Hematopoietic multipotent progenitor cell treated with erythropoietin and hydrocortisone succinate and interleukin-3 and kit ligand, for 8 days (in vitro differentiated cells): ENCODE results near the gene ECHDC1.

Experiments used
- DNase-seq: peaks from one replicate; pipeline ENCODE4 v3.0.0-alpha.2; 2015

The ECHDC1 gene

DNA sequence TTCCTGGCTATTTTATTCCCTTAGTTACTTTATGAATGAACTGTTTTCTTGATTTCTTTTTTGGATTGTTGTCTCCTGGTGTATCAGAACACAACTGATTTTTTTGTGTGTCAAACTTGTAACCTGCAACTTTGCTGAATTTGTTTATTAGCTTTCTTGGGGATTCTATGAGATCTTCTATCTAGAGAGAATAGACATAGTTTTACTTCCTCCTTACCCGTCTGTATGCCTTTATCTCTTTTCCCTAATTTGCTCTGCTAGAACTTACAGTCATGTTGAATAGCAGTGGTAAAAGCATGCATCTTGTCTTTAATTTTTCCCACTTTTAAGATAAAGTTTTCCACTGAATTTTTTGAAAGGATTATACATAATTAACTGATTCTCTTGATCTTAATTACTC, 63.6 kb downstream of the ECHDC1 start:
- DNase-seq = no peak

DNA sequence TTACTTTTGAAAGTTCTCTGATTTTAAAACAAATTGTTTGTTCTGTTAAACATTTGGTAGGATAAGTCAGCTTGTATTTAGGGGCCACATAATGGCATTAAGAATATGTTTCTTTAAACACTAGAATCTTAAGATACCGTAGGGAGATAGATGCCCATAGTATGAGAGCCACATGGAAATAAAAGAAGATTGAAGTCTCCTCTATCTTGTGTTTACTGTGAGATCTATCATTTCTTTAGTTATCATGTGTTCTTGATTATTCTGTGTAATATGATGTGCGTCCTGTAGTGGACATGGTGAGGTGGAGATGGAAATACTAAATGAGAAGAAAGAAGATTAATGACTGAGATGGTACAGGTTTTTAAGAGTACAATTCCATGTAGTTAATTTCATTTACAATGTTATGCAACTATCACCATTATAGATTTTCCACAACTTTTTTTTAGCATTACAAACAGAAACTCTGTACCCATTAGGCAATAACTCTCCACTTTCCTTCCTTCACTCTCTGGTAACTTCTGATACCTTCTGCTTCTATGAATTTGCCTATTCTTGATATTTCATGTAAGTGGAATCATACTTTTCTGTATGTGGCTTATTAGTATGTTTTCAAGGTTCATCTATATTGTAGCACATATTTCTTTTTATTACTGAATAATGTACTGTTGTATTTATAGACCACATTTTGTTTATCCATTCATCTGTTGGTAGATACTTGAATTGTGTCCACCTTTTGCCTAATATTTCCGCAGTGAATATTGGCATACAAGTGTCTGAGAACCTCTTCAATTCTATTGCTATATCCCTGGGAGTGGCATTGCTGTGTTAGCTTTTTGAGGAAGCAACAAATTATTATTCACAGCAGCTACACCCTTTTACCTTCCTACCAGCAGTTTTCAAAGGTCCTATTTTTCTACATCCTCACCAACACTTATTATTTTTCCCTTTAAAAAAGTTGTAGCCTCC, 65.2 kb downstream of the ECHDC1 start:
- DNase-seq = no peak

DNA sequence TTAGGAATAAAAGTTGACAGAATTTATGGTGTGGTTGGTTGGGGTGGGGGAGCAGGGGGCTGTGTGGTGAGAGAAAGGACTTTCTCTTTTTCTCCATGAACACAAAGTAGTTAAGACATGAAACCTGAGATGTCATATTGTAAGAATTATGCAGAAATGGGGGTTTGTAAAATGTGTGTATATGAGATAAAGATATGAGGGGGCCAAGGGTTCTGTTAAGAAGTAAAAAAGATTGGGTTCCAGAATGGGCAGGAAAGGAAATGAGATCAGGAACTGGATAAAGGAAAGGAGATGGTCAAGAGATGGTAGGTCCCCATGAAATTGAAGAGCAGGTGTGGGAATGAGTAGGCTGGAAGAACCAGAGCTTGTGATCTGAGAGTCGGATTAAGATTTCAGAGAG, 67.1 kb downstream of the ECHDC1 start:
- peak; percentile 24 for DNase-seq

DNA sequence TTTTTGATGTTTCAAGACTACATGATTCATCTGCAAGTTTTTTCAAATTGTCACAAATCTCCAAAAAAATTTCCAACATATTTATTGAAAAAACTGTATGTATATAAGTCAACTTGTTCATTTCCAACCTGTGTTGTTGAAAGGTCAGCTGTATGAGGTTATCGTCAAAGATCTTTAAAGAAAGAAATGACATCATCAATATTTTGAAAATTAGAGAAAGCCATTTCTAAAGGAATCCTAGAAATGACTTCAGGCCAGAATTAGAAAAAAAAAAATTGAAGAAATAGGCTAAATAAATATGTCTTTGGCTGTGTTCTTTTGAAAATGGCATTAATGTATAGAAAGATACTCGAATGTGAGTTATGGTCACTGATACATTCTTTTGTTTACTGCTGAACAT, 69.9 kb downstream of the ECHDC1 start:
- no peak for DNase-seq

DNA sequence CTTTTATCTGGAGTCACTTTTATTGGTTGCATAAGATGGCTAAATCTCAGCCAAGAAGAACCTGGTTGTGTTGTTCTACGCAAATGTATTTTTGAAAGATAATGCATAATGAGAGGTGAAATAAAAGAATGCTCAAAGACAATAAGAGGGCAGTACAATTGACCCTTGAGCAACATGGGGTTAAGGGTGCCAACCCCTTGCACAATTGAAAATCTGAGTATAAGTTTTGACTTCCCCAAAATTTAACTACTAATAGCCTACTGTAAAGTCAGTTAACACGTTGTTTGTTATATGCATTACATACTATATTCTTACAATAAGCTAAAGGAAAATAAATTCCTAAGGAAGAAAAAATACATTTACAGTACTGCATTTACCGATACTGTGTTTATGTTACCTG, 70.8 kb downstream of the ECHDC1 start:
- no peak for DNase-seq

DNA sequence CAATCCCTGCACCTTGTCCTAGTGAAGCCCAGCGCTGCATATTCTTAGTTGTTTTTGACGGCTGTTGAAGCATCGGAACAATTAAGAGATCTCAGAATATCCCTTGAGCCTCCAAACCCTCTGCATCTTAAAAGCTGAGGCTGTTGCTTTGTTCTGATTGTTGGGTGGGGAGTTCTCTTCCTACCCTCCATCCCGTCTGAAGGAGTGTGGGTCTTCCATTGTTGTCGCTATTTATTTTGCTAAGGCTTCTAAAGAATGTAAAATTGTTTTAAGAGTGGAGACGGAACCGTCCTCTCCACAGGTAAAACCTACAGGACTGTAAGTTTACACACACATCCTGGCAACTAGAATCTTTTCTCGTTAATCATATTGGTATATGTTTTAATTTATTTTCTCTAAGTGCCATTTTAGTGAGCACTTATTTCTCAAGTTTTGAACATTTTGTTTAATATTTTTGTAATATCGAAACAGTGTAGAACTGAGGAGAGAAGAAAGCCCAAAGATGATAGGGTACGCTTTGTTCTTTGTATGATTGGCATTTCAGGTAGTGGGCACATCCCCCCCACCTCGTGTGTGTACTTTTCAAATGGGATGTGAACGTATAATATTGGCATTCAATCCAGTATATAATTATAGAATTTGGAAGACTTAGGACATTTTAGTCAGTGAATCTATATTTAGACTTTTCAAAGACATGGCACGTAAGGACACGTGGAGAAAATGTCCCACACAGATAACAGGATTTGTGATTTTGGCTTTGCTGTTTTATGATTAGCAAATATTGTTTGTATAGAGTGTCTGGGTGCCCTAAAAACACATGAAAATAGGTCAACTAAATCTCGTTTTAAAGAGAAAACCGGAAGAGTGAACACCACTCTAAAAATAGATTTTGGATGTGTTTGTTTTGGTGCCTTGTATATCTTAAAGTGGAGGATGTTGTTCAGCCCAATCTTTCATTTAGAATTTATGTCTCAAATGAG, 75.5 kb downstream of the ECHDC1 start:
- peak; percentile 50 for DNase-seq

DNA sequence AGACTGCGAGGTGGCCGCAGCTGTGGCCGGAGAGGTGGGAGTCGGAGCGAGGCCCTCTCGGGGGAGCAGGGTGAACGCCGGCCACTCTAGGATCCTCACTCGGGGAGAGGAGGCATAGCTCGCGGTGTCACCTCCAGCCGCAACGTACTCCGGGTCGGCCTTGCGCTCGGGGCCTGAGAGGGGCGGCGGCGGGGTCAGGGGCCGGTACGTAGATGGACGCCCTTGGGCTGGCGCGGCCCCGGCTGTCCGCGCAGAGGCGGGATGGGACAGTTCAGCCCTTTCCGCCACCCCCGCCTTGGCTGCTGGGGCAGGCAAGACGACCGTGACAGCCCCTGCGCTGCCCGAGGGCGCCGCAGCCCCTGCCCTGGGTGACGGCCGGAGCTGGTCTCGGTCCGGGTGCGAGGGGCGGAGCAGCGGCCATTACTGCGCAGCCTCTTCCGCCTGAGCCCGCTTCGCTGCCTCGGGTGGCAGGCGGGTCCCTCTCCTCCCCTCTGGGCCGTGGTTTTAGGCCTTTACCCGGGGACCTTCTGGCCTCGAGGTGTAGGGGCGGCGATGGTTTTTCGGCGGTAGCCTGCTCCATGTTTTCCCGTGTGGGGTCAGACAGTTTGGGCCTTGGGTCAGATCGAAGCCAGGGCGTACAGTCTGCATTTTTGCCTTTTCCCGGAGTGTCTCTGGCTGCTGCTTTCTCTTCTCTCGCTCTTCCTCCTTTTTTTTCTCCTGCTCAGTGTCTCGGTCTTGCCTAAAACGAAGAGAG, 76.3 kb downstream of the ECHDC1 start:
- DNase-seq = peak; percentile 59

DNA sequence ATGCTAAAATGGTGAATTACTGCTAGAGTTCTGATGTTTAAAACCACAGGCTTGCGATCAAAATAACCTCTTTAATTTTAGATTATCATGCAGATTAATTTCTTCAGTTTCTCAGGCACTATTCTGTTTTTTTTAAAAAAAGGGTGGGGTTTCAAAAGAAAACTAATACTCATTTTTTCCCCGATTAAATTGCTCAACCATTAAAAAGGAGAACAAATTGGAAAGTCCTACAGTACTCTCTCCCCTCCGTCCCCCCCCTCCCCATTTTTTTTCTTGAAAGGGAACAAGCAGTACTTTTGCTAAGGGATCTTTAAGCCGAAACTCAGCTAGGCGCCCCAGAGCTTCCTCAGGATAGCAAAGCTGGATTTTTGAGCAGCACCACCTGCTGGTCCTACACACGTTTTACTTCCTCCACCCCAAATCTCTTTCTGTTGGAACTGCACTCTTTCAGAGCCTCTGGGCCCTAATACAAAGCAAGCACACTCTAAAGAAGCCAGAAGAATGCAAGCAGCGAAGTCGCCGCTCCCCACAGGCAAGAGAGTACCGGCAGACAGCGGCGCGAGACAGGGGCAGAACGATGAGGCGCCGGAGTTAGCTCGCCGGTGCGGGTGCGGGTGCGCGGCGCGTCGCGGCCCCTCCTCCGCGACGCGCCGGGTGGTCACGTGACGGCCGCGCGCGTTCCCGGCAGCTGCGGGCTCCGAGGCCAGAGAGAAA, 77.1 kb downstream of the ECHDC1 start, which contains the start of gene RNF146:
Gene RNF146 (plus strand): TSS at position 687 of the 714 bp plus-strand sequence. CDS start 13,475 bp downstream, outside the sequence.
- DNase-seq = peak; percentile 86

DNA sequence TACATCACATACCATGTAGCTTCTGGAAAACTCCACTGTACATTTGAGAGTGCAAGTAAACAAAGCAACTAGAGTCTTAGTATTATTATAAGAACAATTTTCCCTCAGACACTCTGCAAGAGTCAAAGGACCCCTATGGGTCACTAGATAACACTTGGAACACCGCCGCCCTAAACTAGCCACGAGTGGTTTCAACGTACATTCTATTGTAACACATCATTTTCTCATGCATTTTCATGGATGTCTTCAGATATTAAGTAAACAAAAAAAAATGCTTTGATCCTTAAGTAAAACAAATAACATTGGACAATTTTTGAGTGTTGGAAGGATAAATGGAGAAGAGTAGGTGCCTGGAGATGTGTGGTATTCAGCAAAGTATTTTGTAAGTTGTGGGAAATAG, 79.9 kb downstream of the ECHDC1 start:
- no peak for DNase-seq

DNA sequence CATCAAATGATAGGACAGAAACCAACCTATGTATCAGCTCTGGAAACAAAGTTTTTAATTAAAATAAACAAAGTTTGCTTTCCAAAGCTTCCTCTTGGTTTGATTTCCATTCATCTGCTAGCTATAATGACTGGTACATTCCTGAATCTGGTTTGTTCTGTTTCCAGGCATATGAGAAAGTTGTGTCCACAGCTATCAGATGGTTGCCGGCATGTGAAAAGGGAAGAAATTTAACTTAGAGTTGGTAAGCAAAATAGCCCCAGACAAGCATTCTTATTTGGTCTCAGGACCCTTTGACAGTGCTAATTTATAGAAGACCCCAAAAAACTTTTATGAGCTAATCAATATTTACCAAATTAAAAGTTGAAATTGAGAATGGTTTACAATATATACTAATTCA, 80.5 kb downstream of the ECHDC1 start:
- DNase-seq = no peak

DNA sequence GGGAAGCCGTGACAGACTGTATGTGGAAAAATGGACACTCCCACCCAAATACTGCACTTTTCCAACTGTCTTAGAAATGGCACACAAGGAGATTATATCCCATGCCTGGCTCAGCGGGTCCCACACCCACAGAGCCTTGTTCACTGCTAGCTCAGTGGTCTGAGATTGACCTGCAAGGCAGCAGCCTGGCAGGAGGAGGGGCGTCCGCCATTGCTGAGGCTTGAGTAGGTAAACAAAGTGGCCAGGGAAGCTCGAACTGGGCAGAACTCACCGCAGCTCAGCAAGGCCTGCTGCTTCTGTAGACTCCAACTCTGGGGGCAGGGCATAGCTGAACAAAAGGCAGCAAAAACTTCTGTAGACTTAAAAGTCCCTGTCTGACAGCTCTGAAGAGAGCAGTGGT, 88.1 kb downstream of the ECHDC1 start:
- DNase-seq = no peak

DNA sequence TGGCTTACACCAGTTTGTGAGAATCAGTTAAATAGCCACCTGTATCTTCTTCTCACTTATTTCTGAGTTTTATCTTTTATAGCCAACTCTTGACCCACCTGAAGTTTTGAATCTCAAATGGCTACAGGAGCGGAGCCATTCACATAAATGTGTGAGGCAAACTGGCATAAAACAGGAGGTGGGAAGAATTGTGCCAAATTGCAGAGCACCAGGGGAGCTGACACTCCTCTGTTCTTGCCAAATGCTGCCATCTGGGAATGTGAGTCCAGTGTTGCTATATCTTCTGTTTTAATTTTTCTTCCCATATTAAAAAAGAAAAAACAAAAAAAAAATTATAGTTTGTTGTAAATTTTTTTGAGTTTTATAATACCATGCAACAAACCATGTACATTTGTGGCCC, 93.8 kb downstream of the ECHDC1 start:
- no peak for DNase-seq

DNA sequence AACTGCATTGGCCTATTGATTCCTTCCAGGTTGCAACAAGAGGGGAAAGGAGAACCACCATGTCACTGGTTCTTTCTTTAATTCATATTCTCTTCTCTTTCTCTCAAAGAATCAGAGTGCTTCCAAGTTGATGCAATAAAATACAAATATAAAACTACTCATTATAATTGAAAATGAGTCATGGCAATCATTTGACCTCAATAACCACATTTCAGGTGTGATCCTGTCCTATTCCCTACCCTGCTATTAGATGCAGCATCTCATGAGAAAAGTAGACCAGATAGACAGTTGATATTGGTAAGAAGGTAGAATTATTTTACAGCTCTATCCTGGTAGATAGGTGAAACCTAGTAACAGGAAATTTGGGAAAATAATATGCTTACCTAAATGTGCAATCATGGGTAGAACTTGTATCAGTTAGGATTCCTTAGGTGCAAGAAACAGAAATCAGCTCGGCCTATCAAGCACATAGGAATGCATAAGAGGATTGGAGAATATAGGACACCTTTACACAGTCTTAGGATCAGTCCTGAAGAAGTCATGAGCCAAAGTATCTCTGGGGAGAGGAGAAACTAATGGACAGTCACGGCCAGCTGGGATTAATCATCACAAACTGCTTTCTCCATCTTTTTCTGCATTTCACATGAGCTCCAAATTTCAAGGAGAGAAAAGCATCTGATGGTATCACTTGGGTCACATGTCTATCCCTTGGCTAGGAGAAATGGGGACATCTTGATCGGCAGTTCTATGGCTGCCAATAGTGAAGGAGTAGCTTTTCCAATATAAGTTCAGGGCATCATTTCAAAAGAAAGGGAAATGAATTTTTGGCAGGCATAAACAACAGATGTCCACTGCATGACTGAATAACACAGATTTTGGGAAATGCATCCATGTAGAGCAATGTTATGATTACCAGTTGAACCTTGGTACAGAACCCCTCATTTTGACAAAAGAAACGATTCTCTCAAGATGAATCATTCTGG, 96.0 kb downstream of the ECHDC1 start:
- no peak for DNase-seq

DNA sequence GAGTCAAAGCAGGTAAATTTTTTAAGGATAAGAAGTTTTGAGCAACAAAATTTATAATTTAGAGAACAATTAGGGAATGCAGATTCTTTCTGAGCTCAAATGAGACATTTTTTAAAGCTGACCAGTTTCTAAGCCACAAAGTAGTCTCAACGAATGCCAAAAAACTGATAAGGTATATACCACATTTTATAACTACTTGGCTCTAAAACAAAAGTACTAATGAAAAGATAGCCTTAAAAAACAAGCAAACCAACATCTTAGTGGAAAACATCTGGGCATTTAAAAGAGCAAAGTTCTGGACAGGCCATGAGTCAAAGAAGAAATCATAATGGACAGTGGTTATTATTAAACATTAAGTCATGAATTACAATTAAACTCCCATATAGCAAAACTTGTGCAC, 99.9 kb downstream of the ECHDC1 start:
- DNase-seq = no peak
